Measurements from ENCODE around the gene TBCEL. TPM values are rescaled to one million over a fixed set of nuclear protein-coding genes. Genes with fewer than 3 reads are reported as not detected.
A peak's percentile ranks its signal among the peaks of the same experiment; 100 is the strongest.

Gene TBCEL
- polyA plus RNA-seq, 1 donor (not counting 4 experiments of a cell fraction or from before 2014, with no cell fraction given), result 15.1 TPM

- peaks cover 3 to 6% of the 10 kb centered on the region in 2 experiments for H3K36me3 ChIP-seq (ENCODE audit: control insufficient read depth in 2 of 2, extremely low read depth in 1 of 2, insufficient read depth in 2 of 2, low read length in 2 of 2)
- no peak for FAIRE-seq
Observed at GRCh38 chr11:121059605-121060004, 35.7 kb downstream of the TBCEL start.

GRCh38 chr11:121063728-121064127 lies 39.8 kb downstream of the TBCEL start:
- dilution Hi-C loops (cut with MboI; ENCODE audit: extremely low pct_ligation_motif_present, low sequenced_read_pairs), result no loop called here
- Histone ChIP-seq H3K27ac (ENCODE audit: control insufficient read depth, insufficient read depth, low read length) (no peak overlapping the region), H3K36me3 (ENCODE audit: control insufficient read depth in 2 of 2, extremely low read depth in 1 of 2, insufficient read depth in 2 of 2, low read length in 2 of 2) (peaks cover 3 to 8% of the 10 kb centered on the region in 2 experiments), H3K4me1 (ENCODE audit: control insufficient read depth, extremely low read depth, insufficient read depth, low read length) (no peaks in the 10 kb centered on the region), H2AFZ (ENCODE audit: control insufficient read depth, low read length) (no peak overlapping the region), H3K4me3 (ENCODE audit: control insufficient read depth in 2 of 3, extremely low read depth in 1 of 3, insufficient read depth in 2 of 3, low read depth in 1 of 3, low read length in 3 of 3) (no peak overlapping the region), H3K27me3 (ENCODE audit: control insufficient read depth, extremely low read depth, insufficient read depth, low read length) (no peaks in the 10 kb centered on the region), H3K79me2 (ENCODE audit: control insufficient read depth, insufficient read depth, low read length) (no peaks in the 10 kb centered on the region), H3K9ac (ENCODE audit: control insufficient read depth, extremely low read depth, insufficient read depth, low read length) (no peak overlapping the region), H3K9me1 (ENCODE audit: control insufficient read depth, extremely low read depth, insufficient read depth, low read length) (no peaks in the 10 kb centered on the region), H3K9me3 (ENCODE audit: control insufficient read depth, low read depth, low read length) (no peaks in the 10 kb centered on the region), H4K20me1 (ENCODE audit: control insufficient read depth, extremely low read depth, insufficient read depth, low read length) (no peaks in the 10 kb centered on the region), H3K4me2 (ENCODE audit: control insufficient read depth, extremely low read depth, insufficient read depth, low read depth, low read length) (no peak overlapping the region)
- DNase-seq (ENCODE audit: low read depth, low spot score), result no peak
- no peak for TF ChIP-seq EZH2 (IDR thresholded peaks at IDR 0.05; ENCODE audit: low read length)
- TF ChIP-seq CTCF (optimal IDR thresholded peaks at IDR 0.05 in 1 of 3, IDR thresholded peaks at IDR 0.05 in 1 of 3, conservative IDR thresholded peaks at IDR 0.05 in 1 of 3; ENCODE audit: extremely low read depth in 1 of 3, insufficient read depth in 2 of 3, low read length in 3 of 3), result peak in 2 of 3 experiments; percentile 25 to 41
- no peak for FAIRE-seq

More at GRCh38 chr11:121059605-121060004, 35.7 kb downstream of the TBCEL start:
- Histone ChIP-seq H3K9ac (ENCODE audit: control insufficient read depth, extremely low read depth, insufficient read depth, low read length) (no peak overlapping the region), H3K4me3 (ENCODE audit: control insufficient read depth in 2 of 3, extremely low read depth in 1 of 3, insufficient read depth in 2 of 3, low read depth in 1 of 3, low read length in 3 of 3) (no peak overlapping the region), H2AFZ (ENCODE audit: control insufficient read depth, low read length) (no peak overlapping the region), H3K9me1 (ENCODE audit: control insufficient read depth, extremely low read depth, insufficient read depth, low read length) (no peaks in the 10 kb centered on the region), H3K79me2 (ENCODE audit: control insufficient read depth, insufficient read depth, low read length) (no peaks in the 10 kb centered on the region), H3K9me3 (ENCODE audit: control insufficient read depth, low read depth, low read length) (no peaks in the 10 kb centered on the region), H3K4me1 (ENCODE audit: control insufficient read depth, extremely low read depth, insufficient read depth, low read length) (no peaks in the 10 kb centered on the region), H3K4me2 (ENCODE audit: control insufficient read depth, extremely low read depth, insufficient read depth, low read depth, low read length) (no peak overlapping the region), H4K20me1 (ENCODE audit: control insufficient read depth, extremely low read depth, insufficient read depth, low read length) (no peaks in the 10 kb centered on the region), H3K27ac (ENCODE audit: control insufficient read depth, insufficient read depth, low read length) (no peak overlapping the region), H3K27me3 (ENCODE audit: control insufficient read depth, extremely low read depth, insufficient read depth, low read length) (no peaks in the 10 kb centered on the region)
- dilution Hi-C loops (cut with MboI; ENCODE audit: extremely low pct_ligation_motif_present, low sequenced_read_pairs), result no loop called here
- DNase-seq (ENCODE audit: low read depth, low spot score), result no peak
- TF ChIP-seq EZH2 (IDR thresholded peaks at IDR 0.05; ENCODE audit: low read length) (no peak), CTCF (optimal IDR thresholded peaks at IDR 0.05 in 1 of 3, IDR thresholded peaks at IDR 0.05 in 1 of 3, conservative IDR thresholded peaks at IDR 0.05 in 1 of 3; ENCODE audit: extremely low read depth in 1 of 3, insufficient read depth in 2 of 3, low read length in 3 of 3) (no peak)

Data from keratinocyte (primary cell).